Body of pancreas (tissue), 4 donors: Measurements from ENCODE around the gene ABCC3.

ENCODE experiments used
- CTCF ChIP-seq, 7 experiments: fragments of 450-650 bp in 4 of 7; fragments of 200-600 bp in 3 of 7; sonication (generic) in 3 of 7; IDR thresholded peaks; one replicate each; pipeline ENCODE4 v1.5.1; 2016 to 2019; ENCODE audit warnings: antibody characterized with exemption in 7 of 7
- POLR2A ChIP-seq, 3 donors: fragments of 450-650 bp; IDR thresholded peaks; one replicate each; pipeline ENCODE4 v1.6.1; 2016; ENCODE audit warnings: antibody characterized with exemption in 3 of 3, mild to moderate bottlenecking in 2 of 3

DNA sequence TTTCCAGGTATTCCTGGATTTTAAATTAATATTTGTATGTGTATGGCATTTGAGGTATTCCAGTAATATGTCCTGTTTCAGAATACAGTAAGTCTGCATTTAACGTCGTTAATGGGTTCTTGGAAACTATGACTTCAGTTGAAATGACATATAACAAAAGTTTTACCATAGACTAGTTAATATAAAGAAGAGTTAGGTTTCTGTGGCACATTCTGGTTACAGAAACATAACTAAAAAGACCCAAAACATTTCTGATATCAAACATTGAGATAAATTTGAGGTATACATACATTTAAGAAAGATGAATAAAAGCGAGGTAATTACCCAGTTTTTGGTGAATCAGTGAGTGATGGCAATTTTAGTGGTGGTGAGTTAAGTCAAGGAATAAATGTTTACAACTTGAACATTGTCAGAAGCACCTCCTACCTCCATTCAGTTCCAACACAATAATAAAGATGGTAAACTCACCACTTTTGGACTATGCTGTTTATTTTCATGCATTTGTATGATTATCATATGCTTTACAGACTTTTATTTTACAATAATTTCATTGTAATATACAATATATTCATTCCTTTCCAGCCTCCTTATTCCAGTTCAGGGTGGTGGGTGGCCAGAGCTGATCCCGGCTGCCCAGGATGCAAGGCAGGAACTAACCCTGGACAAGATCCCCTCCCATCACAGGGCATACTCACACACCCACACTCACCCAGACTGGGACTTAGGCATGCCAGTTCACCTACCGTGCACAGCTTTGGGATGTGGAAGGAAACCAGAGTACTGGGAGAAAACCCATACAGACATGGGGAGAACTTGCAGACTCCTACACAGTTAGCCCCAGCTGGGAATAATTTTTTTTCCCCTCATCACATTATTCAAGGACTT is 94.4 kb downstream of the ABCC3 start:
- TF ChIP-seq CTCF (IDR thresholded peaks at IDR 0.05) (no peak), POLR2A (IDR thresholded peaks at IDR 0.05) (no peak)
